Neuronal stem cell (in vitro differentiated cells): ENCODE results near the gene LZTS2.

ENCODE experiments used
- DNase-seq: peaks from one replicate; pipeline ENCODE4 v3.0.0-alpha.2; 2013; ENCODE audit warnings: low spot score
- H2AFZ ChIP-seq: one replicate; pipeline ENCODE4 v1.6.1; 2013; ENCODE audit warnings: mild to moderate bottlenecking, low read length, inconsistent platforms
- H2AK5ac ChIP-seq: 2 replicates; pipeline ENCODE4 v1.6.1; 2013; ENCODE audit warnings: low read depth, mild to moderate bottlenecking, inconsistent platforms, low read length, moderate library complexity, mixed read lengths
- H2BK120ac ChIP-seq: 2 replicates; pipeline ENCODE4 v1.6.1; 2013; ENCODE audit warnings: low read depth, mild to moderate bottlenecking, inconsistent platforms, low read length, moderate library complexity, mixed read lengths
- H2BK12ac ChIP-seq: one replicate; pipeline ENCODE4 v1.6.1; 2013; ENCODE audit warnings: low read length, inconsistent platforms
- H2BK15ac ChIP-seq: 2 replicates; pipeline ENCODE4 v1.6.1; 2013; ENCODE audit warnings: mild to moderate bottlenecking, low read length, inconsistent platforms, mixed read lengths
- H2BK5ac ChIP-seq: one replicate; pipeline ENCODE4 v1.6.1; 2013; ENCODE audit warnings: inconsistent platforms, mild to moderate bottlenecking, low read length, moderate library complexity
- H3K14ac ChIP-seq: one replicate; pipeline ENCODE4 v1.6.1; 2013; ENCODE audit warnings: low read length, inconsistent platforms
- H3K18ac ChIP-seq: 2 replicates; pipeline ENCODE4 v1.6.1; 2013; ENCODE audit warnings: low read length, inconsistent platforms
- H3K23ac ChIP-seq: 2 replicates; pipeline ENCODE4 v1.6.1; 2013; ENCODE audit warnings: low read depth, mild to moderate bottlenecking, mixed read lengths, low read length, inconsistent platforms; ENCODE audit not compliant: poor library complexity
- H3K27ac ChIP-seq: replicated peaks from 3 replicates; pipeline ENCODE4 v1.5.1; 2013; ENCODE audit warnings: low read length, inconsistent platforms
- H3K27me3 ChIP-seq, 3 experiments: 2 replicates each; pipeline ENCODE4 v1.6.1; 2013; ENCODE audit warnings: low read length in 3 of 3, mild to moderate bottlenecking in 2 of 3, inconsistent platforms in 1 of 3, low read depth in 1 of 3, mixed read lengths in 1 of 3, moderate library complexity in 1 of 3; ENCODE audit not compliant: control insufficient read depth in 3 of 3, insufficient read depth in 3 of 3
- H3K36me3 ChIP-seq, 2 donors: replicated peaks in 1 of 2; 2 replicates each; pipeline ENCODE4 v1.6.1; 2013; ENCODE audit warnings: low read length in 2 of 2; ENCODE audit not compliant: control insufficient read depth in 2 of 2, insufficient read depth in 2 of 2
- H3K4ac ChIP-seq: 2 replicates; pipeline ENCODE4 v1.6.1; 2013; ENCODE audit warnings: inconsistent platforms, mild to moderate bottlenecking, low read length, moderate library complexity
- H3K4me1 ChIP-seq, 2 donors: 1 replicate in 1 of 2; 2 replicates in 1 of 2; pipeline ENCODE4 v1.6.1; 2013; ENCODE audit warnings: low read length in 2 of 2, low read depth in 1 of 2; ENCODE audit not compliant: control insufficient read depth in 2 of 2, insufficient read depth in 1 of 2
- H3K4me2 ChIP-seq: one replicate; pipeline ENCODE4 v1.6.1; 2013; ENCODE audit warnings: mild to moderate bottlenecking, low read length, inconsistent platforms; ENCODE audit not compliant: insufficient read depth, poor library complexity, severe bottlenecking
- H3K4me3 ChIP-seq, 2 donors: 2 replicates each; pipeline ENCODE4 v1.5.1; 2013; ENCODE audit warnings: low read length in 2 of 2, mild to moderate bottlenecking in 2 of 2, inconsistent platforms in 1 of 2, moderate library complexity in 1 of 2
- H3K79me1 ChIP-seq: one replicate; pipeline ENCODE4 v1.6.1; 2013; ENCODE audit warnings: low read depth, mild to moderate bottlenecking, inconsistent platforms, low read length, moderate library complexity
- H3K9ac ChIP-seq: one replicate; pipeline ENCODE4 v1.6.1; 2013; ENCODE audit warnings: mild to moderate bottlenecking, low read depth, low read length, inconsistent platforms; ENCODE audit not compliant: poor library complexity
- H3K9me3 ChIP-seq, 2 donors: replicated peaks in 1 of 2; 2 replicates each; pipeline versions ENCODE3 to v1.6.1; 2013; ENCODE audit warnings: low read length in 2 of 2, mild to moderate bottlenecking in 2 of 2, inconsistent platforms in 1 of 2, low read depth in 1 of 2, mixed read lengths in 1 of 2, moderate library complexity in 1 of 2; ENCODE audit not compliant: control insufficient read depth in 2 of 2, insufficient read depth in 1 of 2
- H4K8ac ChIP-seq: one replicate; pipeline ENCODE4 v1.6.1; 2013; ENCODE audit warnings: low read depth, mild to moderate bottlenecking, inconsistent platforms, low read length, moderate library complexity
- H4K91ac ChIP-seq: one replicate; pipeline ENCODE4 v1.6.1; 2013; ENCODE audit warnings: low read length, low read depth, mild to moderate bottlenecking, inconsistent platforms; ENCODE audit not compliant: poor library complexity
- WGBS, 2 donors: extraction: QIAGEN DNeasy Blood & Tissue Kit; methylation state at CpG; one replicate each; pipeline ENCODE4 v1.1.7; 2013; ENCODE audit warnings: missing lambda C conversion rate in 2 of 2, mixed read lengths in 1 of 2; ENCODE audit not compliant: insufficient read length in 2 of 2, insufficient replicate concordance in 1 of 2; ENCODE audit errors: extremely low coverage in 2 of 2; 5-methylcytosine and 5-hydroxymethylcytosine counted together

The LZTS2 gene

DNA sequence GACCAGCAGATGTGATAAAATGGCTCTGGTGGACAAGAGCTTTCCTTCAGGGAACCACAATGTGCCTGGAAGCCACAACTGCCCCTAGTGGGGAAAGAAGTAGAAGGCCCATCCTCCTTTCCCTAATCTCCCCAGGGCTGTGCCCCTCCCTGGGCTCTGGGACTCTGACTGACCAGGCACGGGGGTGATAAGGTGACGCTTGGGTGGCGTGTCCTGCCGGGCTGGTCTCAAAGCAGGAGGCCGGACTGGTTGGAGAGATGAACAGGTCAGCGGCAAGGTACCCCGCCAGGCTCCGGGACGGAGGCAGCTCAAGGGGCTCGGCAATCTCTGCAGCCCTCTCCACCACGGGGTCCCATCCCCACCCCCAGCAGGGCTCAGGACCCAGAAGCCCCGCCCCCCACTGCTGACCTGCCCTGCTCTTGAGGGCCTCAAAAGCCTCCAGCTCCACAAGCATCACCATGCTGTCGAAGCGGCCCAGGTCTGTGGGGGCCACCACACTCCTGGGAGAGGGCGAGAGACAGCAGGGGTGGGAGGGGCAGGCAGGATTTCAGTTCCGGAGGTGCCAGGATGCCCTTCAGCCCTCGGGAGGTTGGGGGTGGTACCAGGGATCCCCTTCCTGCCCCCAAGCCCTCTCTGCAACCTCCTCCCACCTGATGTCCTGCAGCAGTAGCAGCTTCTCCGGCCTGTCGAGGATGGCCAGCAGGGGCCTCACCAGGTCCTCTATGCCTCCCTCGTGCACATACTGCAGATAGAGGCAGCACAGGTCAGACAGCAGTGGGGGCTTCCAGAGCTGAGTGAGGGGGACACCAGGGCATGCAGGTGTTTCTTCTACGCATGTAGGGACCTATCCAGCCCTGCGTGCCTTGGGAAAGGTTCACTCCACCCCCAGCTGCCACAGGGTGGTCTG is 12.2 kb downstream of the LZTS2 start:
- H2BK5ac ChIP-seq: no peak overlapping the region
- H3K4ac ChIP-seq: no peak overlapping the region
- peak overlapping the region; percentile 75 for H3K23ac ChIP-seq
- H3K14ac ChIP-seq: no peak overlapping the region
- H4K8ac ChIP-seq: no peak overlapping the region
- H2BK12ac ChIP-seq: no peak overlapping the region
- peak overlapping the region; percentile 84 for H3K18ac ChIP-seq
- H2BK15ac ChIP-seq: peak overlapping the region; percentile 56
- H3K36me3 ChIP-seq: peaks cover 5 to 7% of the 10 kb centered on the region in 2 donors
- H2BK120ac ChIP-seq: peak overlapping the region; percentile 16
- peak overlapping the region; percentile 27 for H3K9ac ChIP-seq
- peaks cover 0 to 23% (median 9%) of the 10 kb centered on the region in 3 experiments for H3K27me3 ChIP-seq
- H3K79me1 ChIP-seq: peaks cover 2% of the 10 kb centered on the region
- peak overlapping the region; percentile 63 for H2AK5ac ChIP-seq
- no CpG with 5 or more reads among the region's 22 CpGs for WGBS, 2 donors
- H3K4me3 ChIP-seq: no peak overlapping the region
- no peak overlapping the region for H3K27ac ChIP-seq
- peak overlapping the region; percentile 53 for H2AFZ ChIP-seq
- peaks cover 7 to 21% of the 10 kb centered on the region in 2 donors for H3K4me1 ChIP-seq
- H3K4me2 ChIP-seq: no peak overlapping the region
- H3K9me3 ChIP-seq: peaks cover 0 to 2% of the 10 kb centered on the region in 2 donors
- H4K91ac ChIP-seq: no peak overlapping the region
- no peak for DNase-seq

DNA sequence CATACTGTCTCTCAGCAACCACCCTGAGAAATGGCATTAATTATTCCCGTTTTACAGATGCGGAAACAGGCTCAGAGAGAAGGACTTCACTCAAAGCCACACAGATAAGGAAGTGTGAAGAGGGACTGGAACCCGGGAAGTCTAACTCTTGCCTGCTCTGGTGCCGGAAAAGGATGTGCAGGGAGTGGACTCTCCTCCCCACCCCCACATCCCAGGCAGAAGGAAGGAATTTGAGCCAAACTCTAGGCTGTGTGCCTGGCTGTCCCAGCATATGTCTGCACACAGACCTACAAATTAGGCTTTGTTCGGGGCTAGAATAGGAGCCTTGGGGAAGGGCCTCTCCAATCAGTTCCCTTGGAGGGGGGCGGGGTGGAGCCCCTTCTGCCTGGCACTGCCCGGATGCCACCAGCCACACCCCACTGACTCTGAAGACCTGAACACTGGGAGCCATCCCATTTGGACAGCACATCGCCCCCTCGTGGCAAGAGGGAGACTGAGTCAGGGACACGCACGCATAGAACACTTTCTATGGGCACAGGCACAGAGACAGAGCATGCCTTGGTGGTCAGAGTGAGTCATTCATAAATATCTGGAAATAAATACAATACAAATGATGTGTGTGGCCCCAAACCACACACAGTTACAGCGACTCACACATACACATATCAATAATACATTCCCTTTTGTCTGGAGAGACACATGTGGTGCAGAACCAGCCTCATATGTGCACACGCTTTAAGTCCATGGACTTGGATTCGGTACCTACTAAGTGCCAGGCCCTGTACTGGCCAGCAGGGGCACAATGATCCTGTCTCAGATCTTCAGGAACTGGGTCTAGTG is 13.1 kb downstream of the LZTS2 start:
- H3K9me3 ChIP-seq: peaks cover 0 to 2% of the 10 kb centered on the region in 2 donors
- no peak overlapping the region for H3K23ac ChIP-seq
- no peak overlapping the region for H2BK15ac ChIP-seq
- no peak overlapping the region for H2BK5ac ChIP-seq
- no peak overlapping the region for H3K14ac ChIP-seq
- H3K4me3 ChIP-seq: no peak overlapping the region
- no peak overlapping the region for H2AK5ac ChIP-seq
- H3K9ac ChIP-seq: no peak overlapping the region
- no peak overlapping the region for H3K4me2 ChIP-seq
- no peak overlapping the region for H4K91ac ChIP-seq
- DNase-seq: peak; percentile 77
- no peak overlapping the region for H3K18ac ChIP-seq
- peaks cover 0 to 2% of the 10 kb centered on the region in 2 donors for H3K36me3 ChIP-seq
- no peak overlapping the region for H3K27ac ChIP-seq
- no peak overlapping the region for H4K8ac ChIP-seq
- no peak overlapping the region for H2BK12ac ChIP-seq
- H3K79me1 ChIP-seq: peaks cover 2% of the 10 kb centered on the region
- peaks cover 7 to 21% of the 10 kb centered on the region in 2 donors for H3K4me1 ChIP-seq
- H2AFZ ChIP-seq: no peak overlapping the region
- H3K4ac ChIP-seq: no peak overlapping the region
- H2BK120ac ChIP-seq: no peak overlapping the region
- peaks cover 2 to 32% (median 17%) of the 10 kb centered on the region in 3 experiments for H3K27me3 ChIP-seq
- no CpG with 5 or more reads among the region's 14 CpGs for WGBS, 2 donors

DNA sequence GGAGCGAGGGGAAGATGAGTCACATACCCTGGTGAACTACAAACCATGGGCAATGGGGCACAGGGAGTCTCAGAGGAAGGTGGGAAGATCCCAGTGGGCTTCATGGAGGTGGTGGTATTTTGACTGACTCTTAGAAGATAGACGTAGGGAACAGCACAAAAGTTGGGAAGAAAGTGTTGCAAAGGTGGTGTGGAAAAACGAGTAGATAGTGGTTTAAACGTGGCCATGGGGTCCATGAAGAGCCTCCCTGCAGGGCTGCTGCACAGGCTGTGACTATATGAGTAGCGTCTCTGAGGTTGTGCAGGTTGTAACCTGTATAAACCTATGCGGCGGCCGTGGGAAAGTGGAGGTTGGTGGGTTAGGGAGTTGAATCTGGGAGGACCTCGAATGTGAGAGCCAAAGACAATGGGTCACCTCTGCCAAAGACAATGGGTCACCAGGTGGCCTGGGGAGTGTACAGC is 13.8 kb downstream of the LZTS2 start:
- H2BK15ac ChIP-seq: no peak overlapping the region

More for the DNA sequence above, 13.8 kb downstream of the LZTS2 start:
- Histone ChIP-seq H3K79me1 (peaks cover 2% of the 10 kb centered on the region), H3K27ac (no peak overlapping the region), H3K9me3 (peaks cover 0 to 2% of the 10 kb centered on the region in 2 donors), H3K27me3 (peaks cover 5 to 38% (median 24%) of the 10 kb centered on the region in 3 experiments), H3K9ac (no peak overlapping the region), H3K4me2 (no peak overlapping the region), H3K18ac (peak overlapping the region; percentile 65), H3K4ac (no peak overlapping the region), H2BK5ac (no peak overlapping the region), H3K23ac (no peak overlapping the region), H2AK5ac (no peak overlapping the region), H3K14ac (no peak overlapping the region), H2BK12ac (no peak overlapping the region), H2BK120ac (no peak overlapping the region), H3K36me3 (peaks cover 0 to 2% of the 10 kb centered on the region in 2 donors), H3K4me1 (peaks cover 9 to 20% of the 10 kb centered on the region in 2 donors), H4K91ac (no peak overlapping the region), H3K4me3 (no peak overlapping the region), H4K8ac (no peak overlapping the region), H2AFZ (no peak overlapping the region)
- WGBS, 2 donors: no CpG with 5 or more reads among the region's 9 CpGs
- DNase-seq: no peak
